CD1c-positive myeloid dendritic cell (primary cell): ENCODE measurements around the gene AADACL2.
"Not testable (repeated sequence)": the region's sequence is repeated elsewhere in the genome, so short reads cannot be mapped to it uniquely, and the experiment has no call there.

Experiments
- DNase-seq: peaks from one replicate; pipeline ENCODE4 v3.0.0-alpha.2; 2016; ENCODE audit errors: extremely low spot score

AADACL2 gene

GRCh38 chr3:151765685-151766084, 32.0 kb downstream of the AADACL2 start:
- DNase-seq: no peak

GRCh38 chr3:151766454-151766853, 32.7 kb downstream of the AADACL2 start:
- DNase-seq: no peak

- DNase-seq: peak; percentile 36
Measured at GRCh38 chr3:151768393-151768930, 34.7 kb downstream of the AADACL2 start.

- peak; percentile 22 for DNase-seq
Measured at GRCh38 chr3:151769175-151769574, 35.4 kb downstream of the AADACL2 start.

- no peak for DNase-seq
Measured at GRCh38 chr3:151770956-151771355, 37.2 kb downstream of the AADACL2 start.

- DNase-seq: peak; percentile 58
Measured at GRCh38 chr3:151772825-151773480, 39.2 kb downstream of the AADACL2 start.

GRCh38 chr3:151774235-151774634, 40.5 kb downstream of the AADACL2 start:
- no peak for DNase-seq

- DNase-seq: no peak
Measured at GRCh38 chr3:151774910-151775309, 41.2 kb downstream of the AADACL2 start.

GRCh38 chr3:151775314-151776258, 41.9 kb downstream of the AADACL2 start:
- no peak for DNase-seq

GRCh38 chr3:151776259-151776740, 42.6 kb downstream of the AADACL2 start:
- DNase-seq: no peak

- no peak for DNase-seq
Measured at GRCh38 chr3:151777880-151778279, 44.2 kb downstream of the AADACL2 start.

GRCh38 chr3:151787626-151788025, 53.9 kb downstream of the AADACL2 start:
- no peak for DNase-seq

GRCh38 chr3:151788401-151788800, 54.7 kb downstream of the AADACL2 start:
- no peak for DNase-seq

- DNase-seq: no peak
Measured at GRCh38 chr3:151789853-151790463, 56.2 kb downstream of the AADACL2 start.

GRCh38 chr3:151790763-151791162, 57.0 kb downstream of the AADACL2 start:
- not testable (repeated sequence) for DNase-seq

- DNase-seq: no peak
Measured at GRCh38 chr3:151792411-151792810, 58.7 kb downstream of the AADACL2 start.

- DNase-seq: no peak
Measured at GRCh38 chr3:151793636-151794035, 59.9 kb downstream of the AADACL2 start.

- no peak for DNase-seq
Measured at GRCh38 chr3:151794080-151794479, 60.4 kb downstream of the AADACL2 start.

GRCh38 chr3:151795276-151795675, 61.5 kb downstream of the AADACL2 start:
- DNase-seq: no peak

GRCh38 chr3:151796105-151796680, 62.5 kb downstream of the AADACL2 start:
- DNase-seq: no peak

- no peak for DNase-seq
Measured at GRCh38 chr3:151798466-151798865, 64.7 kb downstream of the AADACL2 start.

GRCh38 chr3:151800431-151800830, 66.7 kb downstream of the AADACL2 start:
- no peak for DNase-seq
